ENCODE data around the gene FUT4. TPM values are rescaled to one million over a fixed set of nuclear protein-coding genes. Genes with fewer than 3 reads are reported as not detected.

The FUT4 gene
- total and polyA plus RNA-seq, 2 donors (not counting 1 experiment from before 2014, with no cell fraction given): 0.89 to 3.7 TPM

DNA sequence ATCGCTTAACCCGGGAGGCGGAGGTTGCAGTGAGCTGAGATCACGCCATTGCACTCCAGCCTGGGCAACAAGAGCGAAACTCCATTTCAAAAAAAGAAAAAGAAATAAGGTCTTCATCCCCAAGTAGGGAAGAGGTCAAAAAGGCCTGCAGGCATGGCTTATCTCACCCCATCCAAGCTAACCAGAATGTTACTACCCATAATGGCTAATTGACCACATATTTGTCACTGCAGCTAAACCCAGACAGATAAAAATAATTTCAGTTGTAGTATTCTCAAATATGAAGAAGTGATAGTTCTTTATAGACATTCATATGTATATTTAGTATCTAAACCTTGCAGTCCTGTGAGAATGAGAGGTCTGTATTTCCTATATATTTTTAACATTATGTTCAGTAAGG is 41.3 kb downstream of the FUT4 start:
- H3K4me2 ChIP-seq (replicated peaks; ENCODE audit: low read depth, low read length, poor library complexity, severe bottlenecking): no peak overlapping the region
- no peak overlapping the region for H3K4me3 ChIP-seq (ENCODE audit: control extremely low read depth in 1 of 5, extremely low read depth in 1 of 5, insufficient read depth in 1 of 5, low read depth in 2 of 5, low read length in 4 of 5)
- ChIA-PET CTCF (no interaction called here), POLR2A (no interaction called here)
- DNase-seq (no peak), ATAC-seq (ENCODE audit: low read depth) (no peak)
- 97% methylated on average over 3 of the region's 5 CpGs for WGBS (ENCODE audit: insufficient coverage)
- no peaks in the 10 kb centered on the region for H3K79me2 ChIP-seq (ENCODE audit: control insufficient read depth, insufficient read depth, low read length)
- H4K20me1 ChIP-seq (ENCODE audit: control insufficient read depth, insufficient read depth, low read length, poor library complexity, severe bottlenecking): no peaks in the 10 kb centered on the region
- TF ChIP-seq EZH2 (IDR thresholded peaks at IDR 0.05; ENCODE audit: borderline replicate concordance, insufficient read depth, low read depth, low read length, poor library complexity, severe bottlenecking): no peak
- TF ChIP-seq, protein P1, sequence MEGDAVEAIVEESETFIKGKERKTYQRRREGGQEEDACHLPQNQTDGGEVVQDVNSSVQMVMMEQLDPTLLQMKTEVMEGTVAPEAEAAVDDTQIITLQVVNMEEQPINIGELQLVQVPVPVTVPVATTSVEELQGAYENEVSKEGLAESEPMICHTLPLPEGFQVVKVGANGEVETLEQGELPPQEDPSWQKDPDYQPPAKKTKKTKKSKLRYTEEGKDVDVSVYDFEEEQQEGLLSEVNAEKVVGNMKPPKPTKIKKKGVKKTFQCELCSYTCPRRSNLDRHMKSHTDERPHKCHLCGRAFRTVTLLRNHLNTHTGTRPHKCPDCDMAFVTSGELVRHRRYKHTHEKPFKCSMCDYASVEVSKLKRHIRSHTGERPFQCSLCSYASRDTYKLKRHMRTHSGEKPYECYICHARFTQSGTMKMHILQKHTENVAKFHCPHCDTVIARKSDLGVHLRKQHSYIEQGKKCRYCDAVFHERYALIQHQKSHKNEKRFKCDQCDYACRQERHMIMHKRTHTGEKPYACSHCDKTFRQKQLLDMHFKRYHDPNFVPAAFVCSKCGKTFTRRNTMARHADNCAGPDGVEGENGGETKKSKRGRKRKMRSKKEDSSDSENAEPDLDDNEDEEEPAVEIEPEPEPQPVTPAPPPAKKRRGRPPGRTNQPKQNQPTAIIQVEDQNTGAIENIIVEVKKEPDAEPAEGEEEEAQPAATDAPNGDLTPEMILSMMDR (IDR thresholded peaks at IDR 0.05): no peak
- intact Hi-C loops (cut with micrococcal nuclease): no loop called here
- Mint-ChIP-seq H3K27me3 (no peaks in the 10 kb centered on the region), H3K27ac (no peak overlapping the region), H3K4me3 (no peak overlapping the region), H3K9me3 (ENCODE audit: insufficient read depth) (no peaks in the 10 kb centered on the region), H3K4me1 (peaks cover 7% of the 10 kb centered on the region)
- H3K27me3 ChIP-seq (replicated peaks in 1 of 4; ENCODE audit: control extremely low read depth in 1 of 4, control insufficient read depth in 3 of 4, insufficient read depth in 4 of 4, low read length in 3 of 4): no peaks in the 10 kb centered on the region
- H3K36me3 ChIP-seq (replicated peaks in 1 of 2; ENCODE audit: control extremely low read depth in 1 of 2, control insufficient read depth in 1 of 2, extremely low read depth in 1 of 2, insufficient read depth in 2 of 2, low read length in 1 of 2): no peaks in the 10 kb centered on the region
- no peaks in the 10 kb centered on the region for H3K4me1 ChIP-seq (ENCODE audit: control insufficient read depth in 2 of 2, insufficient read depth in 2 of 2, low read length in 2 of 2)
- H2AFZ ChIP-seq (ENCODE audit: insufficient read depth, low read depth, low read length, poor library complexity, severe bottlenecking): no peak overlapping the region
- no peak overlapping the region for H3K27ac ChIP-seq (ENCODE audit: low read length in 2 of 2)
- H3K9me3 ChIP-seq (ENCODE audit: control extremely low read depth in 1 of 3, control insufficient read depth in 2 of 3, insufficient read depth in 1 of 3, low read length in 2 of 3): no peaks in the 10 kb centered on the region
- H3K9ac ChIP-seq (ENCODE audit: low read length): no peak overlapping the region

GRCh38 chr11:94585399-94585798 is 41.7 kb downstream of the FUT4 start:
- Histone ChIP-seq H3K9me3 (ENCODE audit: control extremely low read depth in 1 of 3, control insufficient read depth in 2 of 3, insufficient read depth in 1 of 3, low read length in 2 of 3) (no peaks in the 10 kb centered on the region), H3K9ac (ENCODE audit: low read length) (no peak overlapping the region), H3K27me3 (replicated peaks in 1 of 4; ENCODE audit: control extremely low read depth in 1 of 4, control insufficient read depth in 3 of 4, insufficient read depth in 4 of 4, low read length in 3 of 4) (no peaks in the 10 kb centered on the region), H3K27ac (ENCODE audit: low read length in 2 of 2) (no peak overlapping the region), H3K36me3 (replicated peaks in 1 of 2; ENCODE audit: control extremely low read depth in 1 of 2, control insufficient read depth in 1 of 2, extremely low read depth in 1 of 2, insufficient read depth in 2 of 2, low read length in 1 of 2) (no peaks in the 10 kb centered on the region), H4K20me1 (ENCODE audit: control insufficient read depth, insufficient read depth, low read length, poor library complexity, severe bottlenecking) (no peaks in the 10 kb centered on the region), H3K4me3 (ENCODE audit: control extremely low read depth in 1 of 5, extremely low read depth in 1 of 5, insufficient read depth in 1 of 5, low read depth in 2 of 5, low read length in 4 of 5) (no peak overlapping the region), H2AFZ (ENCODE audit: insufficient read depth, low read depth, low read length, poor library complexity, severe bottlenecking) (no peak overlapping the region), H3K4me2 (replicated peaks; ENCODE audit: low read depth, low read length, poor library complexity, severe bottlenecking) (no peak overlapping the region), H3K4me1 (ENCODE audit: control insufficient read depth in 2 of 2, insufficient read depth in 2 of 2, low read length in 2 of 2) (no peaks in the 10 kb centered on the region), H3K79me2 (ENCODE audit: control insufficient read depth, insufficient read depth, low read length) (no peaks in the 10 kb centered on the region)
- POLR2A ChIA-PET: no interaction called here
- DNase-seq (no peak), ATAC-seq (ENCODE audit: low read depth) (no peak)
- intact Hi-C loops (cut with micrococcal nuclease): no loop called here
- TF ChIP-seq EZH2 (IDR thresholded peaks at IDR 0.05; ENCODE audit: borderline replicate concordance, insufficient read depth, low read depth, low read length, poor library complexity, severe bottlenecking): no peak
- TF ChIP-seq, protein P1 (IDR thresholded peaks at IDR 0.05): no peak
- Mint-ChIP-seq H3K9me3 (ENCODE audit: insufficient read depth) (no peaks in the 10 kb centered on the region), H3K27ac (no peak overlapping the region), H3K4me1 (peaks cover 7% of the 10 kb centered on the region), H3K4me3 (no peak overlapping the region), H3K27me3 (no peaks in the 10 kb centered on the region)
- CTCF ChIA-PET: no interaction called here
- WGBS (ENCODE audit: insufficient coverage): no CpG with 5 or more reads among the region's 3 CpGs
